ENCODE measurements around the gene ATG101. TPM values are rescaled to one million over a fixed set of nuclear protein-coding genes. Genes with fewer than 3 reads are reported as not detected.

Gene ATG101
- total RNA-seq, 4 donors from 2014 or later, result 30.3 to 71.4 (median 61.2) TPM

DNA sequence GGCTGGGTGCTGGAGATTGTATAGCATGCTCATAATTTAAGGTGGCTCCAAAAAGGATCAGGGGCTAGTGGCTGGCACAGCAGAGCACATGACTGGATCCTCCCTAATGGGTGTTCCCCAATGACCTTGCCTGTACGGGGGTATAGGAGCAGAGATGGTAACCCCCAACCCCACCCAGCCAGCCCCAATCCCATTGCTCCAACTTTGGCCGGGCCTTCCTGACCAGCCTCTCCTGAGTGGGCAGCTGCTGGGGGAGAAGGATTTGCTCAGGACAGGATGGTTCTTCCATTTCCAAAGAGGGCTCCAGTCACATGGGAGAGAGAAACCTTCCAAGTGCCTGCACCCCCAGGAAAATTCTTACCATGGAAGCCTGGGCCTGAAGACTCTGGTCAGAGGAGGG is 33.9 kb upstream of the ATG101 start:
- H3K27me3 ChIP-seq, result no peaks in the 10 kb centered on the region
- TF ChIP-seq, protein P1, sequence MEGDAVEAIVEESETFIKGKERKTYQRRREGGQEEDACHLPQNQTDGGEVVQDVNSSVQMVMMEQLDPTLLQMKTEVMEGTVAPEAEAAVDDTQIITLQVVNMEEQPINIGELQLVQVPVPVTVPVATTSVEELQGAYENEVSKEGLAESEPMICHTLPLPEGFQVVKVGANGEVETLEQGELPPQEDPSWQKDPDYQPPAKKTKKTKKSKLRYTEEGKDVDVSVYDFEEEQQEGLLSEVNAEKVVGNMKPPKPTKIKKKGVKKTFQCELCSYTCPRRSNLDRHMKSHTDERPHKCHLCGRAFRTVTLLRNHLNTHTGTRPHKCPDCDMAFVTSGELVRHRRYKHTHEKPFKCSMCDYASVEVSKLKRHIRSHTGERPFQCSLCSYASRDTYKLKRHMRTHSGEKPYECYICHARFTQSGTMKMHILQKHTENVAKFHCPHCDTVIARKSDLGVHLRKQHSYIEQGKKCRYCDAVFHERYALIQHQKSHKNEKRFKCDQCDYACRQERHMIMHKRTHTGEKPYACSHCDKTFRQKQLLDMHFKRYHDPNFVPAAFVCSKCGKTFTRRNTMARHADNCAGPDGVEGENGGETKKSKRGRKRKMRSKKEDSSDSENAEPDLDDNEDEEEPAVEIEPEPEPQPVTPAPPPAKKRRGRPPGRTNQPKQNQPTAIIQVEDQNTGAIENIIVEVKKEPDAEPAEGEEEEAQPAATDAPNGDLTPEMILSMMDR (IDR thresholded peaks at IDR 0.05), result no peak
- TF ChIP-seq POLR2A (IDR thresholded peaks at IDR 0.05; ENCODE audit: low read depth) (no peak), EP300 (IDR thresholded peaks at IDR 0.05) (no peak), POLR2AphosphoS5 (IDR thresholded peaks at IDR 0.05) (no peak)
- no peaks in the 10 kb centered on the region for H3K36me3 ChIP-seq
- H3K27ac ChIP-seq (replicated peaks in 1 of 4), result peak overlapping the region; percentile 86 to 100 (median 96)
- intact Hi-C loops (cut with DNase I), result no loop called here
- no peak for DNase-seq (ENCODE audit: extremely low spot score)
- no peak overlapping the region for H3K4me3 ChIP-seq
- H3K9me3 ChIP-seq, result no peaks in the 10 kb centered on the region
- peaks cover 52 to 64% (median 57%) of the 10 kb centered on the region in 4 donors for H3K4me1 ChIP-seq
- WGBS, result 69% methylated on average over 2 of the region's 2 CpGs

- no peak for TF ChIP-seq POLR2A (IDR thresholded peaks at IDR 0.05; ENCODE audit: low read depth)
- peak; percentile 98 for TF ChIP-seq EP300 (IDR thresholded peaks at IDR 0.05)
- peak; percentile 93 to 99 for TF ChIP-seq POLR2AphosphoS5 (IDR thresholded peaks at IDR 0.05)
- TF ChIP-seq, protein P1 (IDR thresholded peaks at IDR 0.05), result peak in 1 of 3 experiments; percentile 10
- Histone ChIP-seq H3K27ac (replicated peaks in 1 of 4) (peak overlapping the region; percentile 94 to 100 (median 97)), H3K9me3 (no peaks in the 10 kb centered on the region), H3K36me3 (no peaks in the 10 kb centered on the region), H3K27me3 (no peaks in the 10 kb centered on the region), H3K4me1 (peaks cover 58 to 70% (median 62%) of the 10 kb centered on the region in 4 donors), H3K4me3 (peak overlapping the region; percentile 68 to 98 (median 75))
- intact Hi-C loops (cut with DNase I), result no loop called here
- no peak for DNase-seq (ENCODE audit: extremely low spot score)
- WGBS, result 34% methylated on average over 10 of the region's 53 CpGs
Measured at GRCh38 chr12:52036587-52037171, 33.1 kb upstream of the ATG101 start.

DNA sequence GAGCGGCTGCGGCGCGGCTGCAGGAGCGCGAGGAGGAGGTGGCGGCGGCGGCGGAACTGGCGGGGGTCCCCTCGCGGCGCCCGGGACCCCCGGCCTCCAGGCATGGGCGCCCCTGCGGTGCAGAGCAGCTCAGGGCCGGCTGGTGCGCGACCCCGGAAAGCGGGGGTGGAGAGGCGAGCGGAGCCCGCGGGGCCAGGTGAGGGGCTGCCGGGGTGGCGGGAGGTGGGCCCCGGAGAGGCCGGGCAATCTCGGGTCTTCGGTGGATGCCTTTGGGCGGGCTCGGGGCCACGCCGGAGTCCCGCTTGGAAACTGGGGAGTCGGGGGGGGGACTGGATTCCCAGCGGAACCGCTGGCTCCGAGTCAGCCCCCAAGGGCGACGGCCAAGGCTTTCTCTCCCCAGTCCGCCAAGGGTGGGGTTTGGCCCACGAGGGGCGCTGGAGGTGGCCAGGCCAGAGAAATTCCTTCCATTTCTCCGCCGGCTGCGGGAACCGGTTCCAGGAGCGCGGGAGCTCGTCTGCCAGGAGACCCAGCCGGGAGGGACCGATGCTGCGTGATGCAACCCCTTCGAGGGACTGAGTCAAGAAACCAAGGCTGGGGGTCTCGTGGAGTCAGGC is 32.4 kb upstream of the ATG101 start:
- TF ChIP-seq POLR2A (IDR thresholded peaks at IDR 0.05; ENCODE audit: low read depth), result peak; percentile 20
- TF ChIP-seq POLR2AphosphoS5 (IDR thresholded peaks at IDR 0.05), result peak; percentile 66 to 77
- TF ChIP-seq, protein P1 (IDR thresholded peaks at IDR 0.05), result peak in 1 of 3 experiments; percentile 12
- no peak for TF ChIP-seq EP300 (IDR thresholded peaks at IDR 0.05)
- Histone ChIP-seq H3K4me3 (peak overlapping the region; percentile 68 to 98 (median 75)), H3K27me3 (no peaks in the 10 kb centered on the region), H3K4me1 (peaks cover 59 to 70% (median 62%) of the 10 kb centered on the region in 4 donors), H3K27ac (replicated peaks in 1 of 4) (peak overlapping the region; percentile 94 to 100 (median 97)), H3K36me3 (peaks cover 0 to 4% (median 0%) of the 10 kb centered on the region in 4 donors), H3K9me3 (no peaks in the 10 kb centered on the region)
- intact Hi-C loops (cut with DNase I), result no loop called here
- WGBS, result 1% methylated on average over 26 of the region's 59 CpGs
- no peak for DNase-seq (ENCODE audit: extremely low spot score)

DNA sequence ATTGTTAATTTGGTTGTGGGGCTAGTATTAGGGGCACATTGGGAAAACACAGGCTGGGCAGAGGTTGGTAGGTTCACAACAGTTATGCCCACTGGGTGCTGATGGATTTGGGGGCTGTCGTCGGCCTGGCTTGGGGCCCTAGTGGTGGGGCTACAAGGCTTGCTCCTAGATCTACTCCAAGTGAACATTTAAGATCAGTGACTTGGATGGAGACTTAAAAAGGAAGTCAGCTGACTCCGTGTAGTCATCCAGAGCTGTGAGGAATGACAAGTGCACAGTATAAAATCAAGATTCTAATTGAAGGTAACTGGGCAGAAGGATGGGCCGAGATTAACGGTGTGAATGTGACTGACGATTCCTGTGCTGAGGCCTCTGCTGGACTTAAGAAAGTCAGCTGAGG is 31.3 kb upstream of the ATG101 start:
- no peaks in the 10 kb centered on the region for H3K9me3 ChIP-seq
- peak overlapping the region; percentile 94 to 100 (median 97) for H3K27ac ChIP-seq (replicated peaks in 1 of 4)
- peaks cover 61 to 78% (median 63%) of the 10 kb centered on the region in 4 donors for H3K4me1 ChIP-seq
- peaks cover 0 to 10% (median 0%) of the 10 kb centered on the region in 4 donors for H3K36me3 ChIP-seq
- intact Hi-C loops (cut with DNase I), result no loop called here
- no peak for DNase-seq (ENCODE audit: extremely low spot score)
- TF ChIP-seq POLR2AphosphoS5 (IDR thresholded peaks at IDR 0.05) (peak; percentile 56 to 78), EP300 (IDR thresholded peaks at IDR 0.05) (no peak), POLR2A (IDR thresholded peaks at IDR 0.05; ENCODE audit: low read depth) (no peak)
- TF ChIP-seq, protein P1 (IDR thresholded peaks at IDR 0.05), result no peak
- H3K4me3 ChIP-seq, result peak overlapping the region; percentile 68 to 98 (median 75)
- no peaks in the 10 kb centered on the region for H3K27me3 ChIP-seq
- WGBS, result 52% methylated on average over 6 of the region's 6 CpGs

Data from esophagus muscularis mucosa (tissue), 4 donors.